Epidermal melanocyte (primary cell): ENCODE measurements around the gene NHS.

ENCODE experiments used
- DNase-seq: peaks from one replicate; pipeline ENCODE4 v3.0.0; 2011; ENCODE audit warnings: low spot score; ENCODE audit not compliant: insufficient read length

Gene NHS

GRCh38 chrX:17584248-17584681, 209.3 kb downstream of the NHS start:
- no peak for DNase-seq

GRCh38 chrX:17585006-17585405, 210.0 kb downstream of the NHS start:
- no peak for DNase-seq

GRCh38 chrX:17587366-17587765, 212.4 kb downstream of the NHS start:
- DNase-seq, result no peak

GRCh38 chrX:17588303-17588702, 213.3 kb downstream of the NHS start:
- DNase-seq, result no peak

GRCh38 chrX:17590892-17591740, 216.1 kb downstream of the NHS start:
- no peak for DNase-seq

GRCh38 chrX:17591741-17592110, 216.7 kb downstream of the NHS start:
- DNase-seq, result no peak

GRCh38 chrX:17592117-17592516, 217.1 kb downstream of the NHS start:
- no peak for DNase-seq

- DNase-seq, result no peak
Observed at GRCh38 chrX:17594693-17595092, 219.7 kb downstream of the NHS start.

GRCh38 chrX:17595456-17596035, 220.5 kb downstream of the NHS start:
- DNase-seq, result no peak

GRCh38 chrX:17596061-17596460, 221.1 kb downstream of the NHS start:
- DNase-seq, result no peak

- no peak for DNase-seq
Observed at GRCh38 chrX:17596546-17597205, 221.7 kb downstream of the NHS start.

- DNase-seq, result no peak
Observed at GRCh38 chrX:17597327-17597726, 222.3 kb downstream of the NHS start.

- DNase-seq, result no peak
Observed at GRCh38 chrX:17597836-17598439, 222.9 kb downstream of the NHS start.

GRCh38 chrX:17601441-17602200, 226.6 kb downstream of the NHS start:
- DNase-seq, result no peak

- no peak for DNase-seq
Observed at GRCh38 chrX:17602245-17602644, 227.2 kb downstream of the NHS start.

GRCh38 chrX:17603196-17603595, 228.2 kb downstream of the NHS start:
- DNase-seq, result no peak

GRCh38 chrX:17605676-17606075, 230.7 kb downstream of the NHS start:
- no peak for DNase-seq

GRCh38 chrX:17606231-17606630, 231.2 kb downstream of the NHS start:
- DNase-seq, result no peak

- DNase-seq, result no peak
Observed at GRCh38 chrX:17608888-17609287, 233.9 kb downstream of the NHS start.

- no peak for DNase-seq
Observed at GRCh38 chrX:17610788-17611187, 235.8 kb downstream of the NHS start.

- no peak for DNase-seq
Observed at GRCh38 chrX:17613979-17614588, 239.1 kb downstream of the NHS start.
